Stomach (tissue), 9 donors: ENCODE results near the gene BAIAP3. TPM values are rescaled to one million over a fixed set of nuclear protein-coding genes. Genes with fewer than 3 reads are reported as not detected.

Experiments used
- DNase-seq, 2 donors: peaks; one replicate each; pipeline versions ENCODE4 v3.0.0 to v3.0.0-alpha.2; 2013 to 2019
- H3K27ac ChIP-seq, 5 donors: fragments of 200-600 bp in 4 of 5; sonication (generic) in 4 of 5; one replicate each; pipeline ENCODE4 v1.5.1; 2013 to 2019; ENCODE audit warnings: mild to moderate bottlenecking in 1 of 5, moderate library complexity in 1 of 5
- H3K27me3 ChIP-seq, 3 donors: fragments of 200-600 bp; sonication (generic); one replicate each; pipeline ENCODE4 v1.5.1; 2017 to 2019; ENCODE audit warnings: mixed run types in 1 of 3
- H3K36me3 ChIP-seq, 4 donors: fragments of 200-600 bp; sonication (generic); 1 replicate in 3 of 4; 2 replicates in 1 of 4; pipeline ENCODE4 v1.5.1; 2016 to 2019
- H3K4me1 ChIP-seq, 4 donors: fragments of 200-600 bp; sonication (generic); one replicate each; pipeline ENCODE4 v1.5.1; 2016 to 2019
- H3K4me3 ChIP-seq, 4 donors: fragments of 200-600 bp; sonication (generic) in 3 of 4; one replicate each; pipeline ENCODE4 v1.5.1; 2016 to 2019; ENCODE audit warnings: mild to moderate bottlenecking in 1 of 4
- H3K9me3 ChIP-seq, 4 donors: fragments of 200-600 bp; sonication (generic); one replicate each; pipeline ENCODE4 v1.5.1; 2016 to 2019
- CTCF ChIP-seq, 7 experiments: fragments of 450-650 bp in 4 of 7; fragments of 200-600 bp in 3 of 7; sonication (generic) in 3 of 7; IDR thresholded peaks; one replicate each; pipeline ENCODE4 v1.5.1; 2016 to 2019; ENCODE audit warnings: antibody characterized with exemption in 7 of 7, control low read depth in 2 of 7, mild to moderate bottlenecking in 1 of 7
- EP300 ChIP-seq: sonication (generic); formaldehyde crosslinking; IDR thresholded peaks from one replicate; pipeline ENCODE4 v1.6.1; 2017; ENCODE audit warnings: antibody characterized with exemption
- POLR2A ChIP-seq, 4 donors: fragments of 450-650 bp; IDR thresholded peaks; one replicate each; pipeline ENCODE4 v1.6.1; 2016; ENCODE audit warnings: antibody characterized with exemption in 4 of 4, control low read depth in 2 of 4, mild to moderate bottlenecking in 1 of 4, moderate library complexity in 1 of 4
- POLR2AphosphoS5 ChIP-seq, 3 donors: sonication (generic); formaldehyde crosslinking; IDR thresholded peaks; one replicate each; pipeline ENCODE4 v1.6.1; 2016; ENCODE audit warnings: antibody characterized with exemption in 3 of 3
- WGBS, 5 donors: extraction: QIAGEN DNeasy Blood & Tissue Kit in 3 of 5; methylation state at CpG; one replicate each; pipeline versions ENCODE4 v1.1.5 to v1.1.7; 2013 to 2018; 5-methylcytosine and 5-hydroxymethylcytosine counted together
- intact Hi-C: fragments of 100-400 bp; cut with DNase I; formaldehyde crosslinking; loops from one replicate; pipeline ENCODE4 v1.15.1; 2023; ENCODE audit warnings: low total_unique reads
- polyA plus RNA-seq, 3 donors: library from polyadenylated mRNA; stranded (reverse); fragments of 200-250 nt; gene quantifications; one replicate each; pipeline ENCODE4 v1.2.3, GENCODE V29; 2013
- total RNA-seq, 5 donors: library from RNA; depleted of rRNA; stranded (reverse); fragments of >200 nt; gene quantifications; one replicate each; pipeline versions ENCODE4 v1.1.0 to v1.2.3, GENCODE V29; 2014 to 2016
- donor health status: healthy with polysubstance abuse.
- donor health status: Bipolar disorder and iron deficiency.
- donor health status: healthy.

The BAIAP3 gene
- total and polyA plus RNA-seq, 8 donors, result 1.5 to 94.7 (median 4.2) TPM

DNA sequence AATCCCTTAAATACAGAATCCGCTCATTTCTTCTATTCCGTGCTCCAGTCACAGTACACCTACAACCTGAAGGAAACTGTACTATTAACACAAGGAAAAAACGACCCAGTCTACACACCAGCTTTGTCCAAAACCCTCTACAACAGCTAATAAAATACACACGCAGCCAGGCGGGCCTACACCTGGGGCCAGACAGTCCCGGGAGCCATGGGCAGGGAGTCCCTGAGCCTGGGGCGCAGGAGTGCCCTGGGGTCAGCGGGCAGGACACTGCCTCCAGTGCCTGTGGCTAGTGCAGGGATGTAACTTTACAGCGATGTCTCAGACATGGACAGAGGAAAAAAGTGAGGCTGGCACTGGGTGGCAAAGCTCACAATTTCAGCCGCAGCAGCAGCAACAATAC, 46.8 kb downstream of the BAIAP3 start:
- peak overlapping the region in 2 of 4 donors; percentile 49 to 64 for H3K4me3 ChIP-seq
- H3K9me3 ChIP-seq, result no peaks in the 10 kb centered on the region
- H3K36me3 ChIP-seq, result peaks cover 30 to 70% (median 63%) of the 10 kb centered on the region in 4 donors
- TF ChIP-seq POLR2AphosphoS5 (IDR thresholded peaks at IDR 0.05), result no peak
- no peak for TF ChIP-seq POLR2A (IDR thresholded peaks at IDR 0.05)
- TF ChIP-seq CTCF (IDR thresholded peaks at IDR 0.05), result no peak
- no peak for TF ChIP-seq EP300
- intact Hi-C loops, result no loop called here
- no peak for DNase-seq
- H3K27ac ChIP-seq, result peak overlapping the region in 2 of 5 donors; percentile 82 to 89
- peaks cover 20 to 28% (median 27%) of the 10 kb centered on the region in 4 donors for H3K4me1 ChIP-seq
- 73 to 81% (median 76%) methylated on average over 8 to 10 of the region's 10 CpGs for WGBS, 5 donors
- H3K27me3 ChIP-seq, result no peaks in the 10 kb centered on the region

GRCh38 chr16:1381612-1382406, 48.4 kb downstream of the BAIAP3 start:
- no peak for DNase-seq
- H3K4me3 ChIP-seq, result no peak overlapping the region
- peaks cover 20 to 28% (median 27%) of the 10 kb centered on the region in 4 donors for H3K4me1 ChIP-seq
- H3K9me3 ChIP-seq, result no peaks in the 10 kb centered on the region
- WGBS, 5 donors, result 86 to 96% (median 92%) methylated on average over 9 of the region's 9 CpGs
- H3K36me3 ChIP-seq, result peaks cover 27 to 68% (median 61%) of the 10 kb centered on the region in 4 donors
- no peaks in the 10 kb centered on the region for H3K27me3 ChIP-seq
- no peak for TF ChIP-seq POLR2A (IDR thresholded peaks at IDR 0.05)
- H3K27ac ChIP-seq, result no peak overlapping the region
- intact Hi-C loops, result no loop called here

DNA sequence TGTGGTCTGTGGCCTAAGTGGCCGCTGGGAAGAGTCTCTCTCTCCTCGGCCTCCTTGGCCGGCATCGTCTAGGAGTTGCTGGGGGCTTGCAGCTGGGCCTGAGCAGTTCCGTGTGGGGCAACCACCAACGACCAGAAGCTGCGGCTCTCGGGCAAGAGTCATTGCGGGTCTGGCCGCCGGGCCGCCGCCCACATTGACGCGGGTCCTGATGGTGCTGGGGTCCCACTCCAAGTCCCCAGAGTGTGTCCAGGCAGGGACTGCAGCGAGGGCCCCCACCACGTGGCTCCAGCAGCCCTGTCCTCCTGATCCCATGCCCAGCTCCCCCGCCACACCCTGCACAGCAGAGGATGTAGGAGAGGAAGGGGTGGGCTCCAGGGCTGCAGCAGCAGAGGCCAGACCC, 50.1 kb downstream of the BAIAP3 start:
- H3K9me3 ChIP-seq, result no peaks in the 10 kb centered on the region
- H3K27me3 ChIP-seq, result no peaks in the 10 kb centered on the region
- intact Hi-C loops, result no loop called here
- DNase-seq, result no peak
- H3K4me1 ChIP-seq, result peaks cover 15 to 19% (median 17%) of the 10 kb centered on the region in 4 donors
- 84 to 95% (median 93%) methylated on average over 8 to 18 of the region's 18 CpGs for WGBS, 5 donors
- no peak overlapping the region for H3K27ac ChIP-seq
- H3K4me3 ChIP-seq, result no peak overlapping the region
- H3K36me3 ChIP-seq, result peaks cover 35 to 83% (median 74%) of the 10 kb centered on the region in 4 donors
- TF ChIP-seq EP300, result no peak
- no peak for TF ChIP-seq POLR2A (IDR thresholded peaks at IDR 0.05)
- no peak for TF ChIP-seq CTCF (IDR thresholded peaks at IDR 0.05)
- no peak for TF ChIP-seq POLR2AphosphoS5 (IDR thresholded peaks at IDR 0.05)

GRCh38 chr16:1385232-1385631, 51.8 kb downstream of the BAIAP3 start:
- WGBS, 5 donors, result 95 to 96% (median 96%) methylated on average over 25 to 39 of the region's 39 CpGs

More at GRCh38 chr16:1385232-1385631, 51.8 kb downstream of the BAIAP3 start:
- no peak overlapping the region for H3K27ac ChIP-seq
- peaks cover 0 to 2% (median 1%) of the 10 kb centered on the region in 4 donors for H3K4me1 ChIP-seq
- intact Hi-C loops, result no loop called here
- no peak overlapping the region for H3K4me3 ChIP-seq
- TF ChIP-seq EP300 (no peak), POLR2AphosphoS5 (IDR thresholded peaks at IDR 0.05) (no peak), CTCF (IDR thresholded peaks at IDR 0.05) (no peak), POLR2A (IDR thresholded peaks at IDR 0.05) (no peak)
- DNase-seq, result no peak
- no peaks in the 10 kb centered on the region for H3K27me3 ChIP-seq
- H3K9me3 ChIP-seq, result no peaks in the 10 kb centered on the region
- peaks cover 46 to 99% (median 91%) of the 10 kb centered on the region in 4 donors for H3K36me3 ChIP-seq
